Hepatocyte (in vitro differentiated cells): ENCODE measurements around the gene RABGAP1.

ENCODE experiments used
- EZH2 ChIP-seq: fragments of 200-600 bp; sonication (generic); IDR thresholded peaks from 2 replicates; pipeline ENCODE4 v1.6.1; 2016; ENCODE audit warnings: antibody characterized with exemption, mild to moderate bottlenecking, borderline replicate concordance
- TF ChIP-seq, protein P1 (sequence below): fragments of 200-600 bp; sonication (generic); IDR thresholded peaks from 2 replicates; pipeline ENCODE4 v1.5.1; 2016; ENCODE audit warnings: antibody characterized with exemption, mild to moderate bottlenecking; ENCODE audit not compliant: poor library complexity

DNA sequence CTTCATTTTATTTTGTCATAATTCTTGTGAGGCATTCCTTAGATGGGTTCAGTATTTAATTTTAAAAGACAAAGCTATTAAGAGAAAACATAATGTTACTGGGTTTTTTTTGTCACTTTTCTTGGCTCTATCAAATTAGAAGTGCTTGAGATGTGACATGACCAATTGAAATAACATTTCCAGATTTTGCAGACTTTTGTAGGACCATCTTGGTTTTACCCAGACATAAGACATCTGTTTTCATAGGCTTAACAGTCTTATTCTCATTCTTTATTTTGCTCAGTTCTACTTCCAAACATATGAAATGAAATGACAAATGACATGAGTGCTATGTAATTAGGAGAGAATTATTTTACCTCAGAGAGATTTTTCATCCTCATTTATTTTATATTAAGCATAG is 112.2 kb downstream of the RABGAP1 start:
- TF ChIP-seq EZH2: no peak
- TF ChIP-seq, protein P1, sequence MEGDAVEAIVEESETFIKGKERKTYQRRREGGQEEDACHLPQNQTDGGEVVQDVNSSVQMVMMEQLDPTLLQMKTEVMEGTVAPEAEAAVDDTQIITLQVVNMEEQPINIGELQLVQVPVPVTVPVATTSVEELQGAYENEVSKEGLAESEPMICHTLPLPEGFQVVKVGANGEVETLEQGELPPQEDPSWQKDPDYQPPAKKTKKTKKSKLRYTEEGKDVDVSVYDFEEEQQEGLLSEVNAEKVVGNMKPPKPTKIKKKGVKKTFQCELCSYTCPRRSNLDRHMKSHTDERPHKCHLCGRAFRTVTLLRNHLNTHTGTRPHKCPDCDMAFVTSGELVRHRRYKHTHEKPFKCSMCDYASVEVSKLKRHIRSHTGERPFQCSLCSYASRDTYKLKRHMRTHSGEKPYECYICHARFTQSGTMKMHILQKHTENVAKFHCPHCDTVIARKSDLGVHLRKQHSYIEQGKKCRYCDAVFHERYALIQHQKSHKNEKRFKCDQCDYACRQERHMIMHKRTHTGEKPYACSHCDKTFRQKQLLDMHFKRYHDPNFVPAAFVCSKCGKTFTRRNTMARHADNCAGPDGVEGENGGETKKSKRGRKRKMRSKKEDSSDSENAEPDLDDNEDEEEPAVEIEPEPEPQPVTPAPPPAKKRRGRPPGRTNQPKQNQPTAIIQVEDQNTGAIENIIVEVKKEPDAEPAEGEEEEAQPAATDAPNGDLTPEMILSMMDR: no peak
